ENCODE measurements around the gene MUC2. TPM values are rescaled to one million over a fixed set of nuclear protein-coding genes. Genes with fewer than 3 reads are reported as not detected.

The MUC2 gene
- total and polyA plus RNA-seq, 2 of the 13 experiments (the other 11 are each of a cell fraction or from before 2014, with no cell fraction given): not detected

DNA sequence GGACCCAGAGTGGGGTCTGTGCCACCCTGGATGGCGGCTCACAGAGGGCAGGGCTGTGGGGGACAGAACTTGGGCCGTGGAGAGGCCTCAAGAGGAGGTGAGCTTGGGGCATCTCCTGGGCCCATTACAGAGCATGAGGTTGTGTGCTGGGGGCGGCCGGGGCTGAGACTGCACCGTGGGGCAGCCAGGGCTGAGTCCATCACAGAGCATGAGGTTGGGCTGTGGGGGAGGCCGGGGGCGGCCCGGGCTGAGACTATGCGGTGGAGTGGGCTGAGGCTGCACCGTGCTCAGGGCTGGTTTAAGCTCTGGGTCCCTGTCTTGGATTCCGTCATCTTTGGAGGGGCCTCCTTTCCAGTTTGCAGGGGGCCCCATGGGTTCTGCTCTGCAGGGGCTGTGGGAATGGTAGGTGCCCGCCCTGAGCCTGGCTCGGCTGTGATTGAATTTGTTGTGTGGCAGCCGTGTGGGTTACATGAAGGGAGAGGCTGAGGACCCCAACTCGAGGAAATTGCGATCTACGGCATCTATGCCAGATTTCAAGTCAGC, 45.0 kb downstream of the MUC2 start:
- no peak for DNase-seq (ENCODE audit: low spot score)
- intact Hi-C loops (cut with micrococcal nuclease; ENCODE audit: unreplicated experiment) (no loop called here), in situ Hi-C loops (cut with HindIII; ENCODE audit: extremely low pct_ligation_motif_present, low pct_unique_long_range_greater_than_20kb) (no loop called here)
- Histone ChIP-seq H3K9me3 (ENCODE audit: low read length) (no peaks in the 10 kb centered on the region), H3K4me3 (replicated peaks in 1 of 3; ENCODE audit: insufficient read depth in 1 of 3, low read depth in 2 of 3, low read length in 3 of 3) (no peak overlapping the region), H3K27me3 (ENCODE audit: control insufficient read depth in 1 of 2, insufficient read depth in 2 of 2, low read length in 2 of 2) (peaks cover 8 to 57% of the 10 kb centered on the region in 2 experiments; a peak in 4 of 5 replicates), H3K27ac (ENCODE audit: extremely low read length, insufficient read depth, low read length) (no peak overlapping the region), H2AFZ (ENCODE audit: low read length) (no peak overlapping the region), H3K4me1 (ENCODE audit: insufficient read depth, low read length) (no peaks in the 10 kb centered on the region), H3K36me3 (replicated peaks in 1 of 2; ENCODE audit: control insufficient read depth in 1 of 2, insufficient read depth in 2 of 2, low read length in 2 of 2) (no peaks in the 10 kb centered on the region), H3K9ac (ENCODE audit: insufficient read depth, low read depth, low read length) (no peak overlapping the region), H4K20me1 (ENCODE audit: insufficient read depth, low read length) (no peaks in the 10 kb centered on the region; the same call in 1 of the 2 replicates), H3K4me2 (ENCODE audit: low read depth, low read length) (no peak overlapping the region), H3K79me2 (ENCODE audit: insufficient read depth, low read length) (no peaks in the 10 kb centered on the region)
- WGBS (ENCODE audit: low lambda C conversion rate): 0% methylated on average over 3 of the region's 17 CpGs
- CTCF ChIA-PET (ENCODE audit: low intra/inter-chr PET ratio, low total read pairs): no interaction called here
- POLR2A ChIA-PET: no interaction called here
- no peak for ATAC-seq
- no TSS peak for BruUV-seq (replicated peaks)
- TF ChIP-seq, protein P1, sequence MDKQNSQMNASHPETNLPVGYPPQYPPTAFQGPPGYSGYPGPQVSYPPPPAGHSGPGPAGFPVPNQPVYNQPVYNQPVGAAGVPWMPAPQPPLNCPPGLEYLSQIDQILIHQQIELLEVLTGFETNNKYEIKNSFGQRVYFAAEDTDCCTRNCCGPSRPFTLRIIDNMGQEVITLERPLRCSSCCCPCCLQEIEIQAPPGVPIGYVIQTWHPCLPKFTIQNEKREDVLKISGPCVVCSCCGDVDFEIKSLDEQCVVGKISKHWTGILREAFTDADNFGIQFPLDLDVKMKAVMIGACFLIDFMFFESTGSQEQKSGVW (CRISPR knock-in tag; IDR thresholded peaks at IDR 0.05; ENCODE audit: borderline replicate concordance): no peak
- TF ChIP-seq ZNF75D (CRISPR knock-in tag; IDR thresholded peaks at IDR 0.05; ENCODE audit: borderline replicate concordance): no peak
- TF ChIP-seq ZBTB1 (CRISPR knock-in tag; IDR thresholded peaks at IDR 0.05; ENCODE audit: borderline replicate concordance): no peak
- TF ChIP-seq, protein P2, sequence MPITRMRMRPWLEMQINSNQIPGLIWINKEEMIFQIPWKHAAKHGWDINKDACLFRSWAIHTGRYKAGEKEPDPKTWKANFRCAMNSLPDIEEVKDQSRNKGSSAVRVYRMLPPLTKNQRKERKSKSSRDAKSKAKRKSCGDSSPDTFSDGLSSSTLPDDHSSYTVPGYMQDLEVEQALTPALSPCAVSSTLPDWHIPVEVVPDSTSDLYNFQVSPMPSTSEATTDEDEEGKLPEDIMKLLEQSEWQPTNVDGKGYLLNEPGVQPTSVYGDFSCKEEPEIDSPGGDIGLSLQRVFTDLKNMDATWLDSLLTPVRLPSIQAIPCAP (CRISPR knock-in tag; IDR thresholded peaks at IDR 0.05; ENCODE audit: low read depth): no peak
- TF ChIP-seq NFKB2 (CRISPR knock-in tag; IDR thresholded peaks at IDR 0.05; ENCODE audit: borderline replicate concordance): no peak
- no peak for FAIRE-seq

Measured in HepG2 (cell line).